ENCODE data around the gene SYN1. TPM values are rescaled to one million over a fixed set of nuclear protein-coding genes. Genes with fewer than 3 reads are reported as not detected.

SYN1 gene
- total and polyA plus RNA-seq, 7 donors = 0.16 to 1.6 (median 1.0) TPM; not detected in 1

- Histone ChIP-seq H3K4me1 (peaks cover 0 to 4% (median 0%) of the 10 kb centered on the region in 4 donors), H3K27ac (peak overlapping the region; percentile 91 to 93 (median 92)), H3K4me3 (peak overlapping the region; percentile 46 to 65 (median 60)), H3K36me3 (peaks cover 0 to 17% (median 5%) of the 10 kb centered on the region in 4 donors), H3K27me3 (no peaks in the 10 kb centered on the region), H3K9me3 (no peaks in the 10 kb centered on the region)
- WGBS, 2 donors = 17 to 31% methylated on average over 8 of the region's 8 CpGs
- TF ChIP-seq POLR2A (IDR thresholded peaks at IDR 0.05) (no peak), POLR2AphosphoS5 (IDR thresholded peaks at IDR 0.05) (no peak), EP300 (IDR thresholded peaks at IDR 0.05) (no peak), CTCF (IDR thresholded peaks at IDR 0.05) (no peak)
- no peak for DNase-seq
- intact Hi-C loops (cut with DNase I) = loop anchor here (5.0 to 10.0 kb wide), 3 partner anchors 178 to 1385 kb away; partner anchors contain the start of genes TFE3 and ZNF81
Measured at GRCh38 chrX:47659421-47659726, 39.7 kb upstream of the SYN1 start.

GRCh38 chrX:47658684-47659420, 39.2 kb upstream of the SYN1 start, which contains the start of gene UXT:
UXT (minus strand) TSS chrX:47659180; CDS start chrX:47658927, 253 bp downstream.
- peak within 1 kb of the TSS; percentile 46 to 65 (median 60) for H3K4me3 ChIP-seq
- intact Hi-C loops (cut with DNase I) = loop anchor here (5.0 to 10.0 kb wide), 3 partner anchors 178 to 1386 kb away; partner anchors contain the start of genes TFE3 and ZNF81
- peak; percentile 64 to 70 for TF ChIP-seq POLR2A (IDR thresholded peaks at IDR 0.05)
- TF ChIP-seq EP300 (IDR thresholded peaks at IDR 0.05) = no peak
- TF ChIP-seq POLR2AphosphoS5 (IDR thresholded peaks at IDR 0.05) = peak; percentile 78 to 88 (median 83)
- TF ChIP-seq CTCF (IDR thresholded peaks at IDR 0.05) = no peak
- no peaks in the 10 kb centered on the region for H3K27me3 ChIP-seq
- WGBS, 2 donors = 0 to 1% methylated on average over 54 of the region's 54 CpGs
- H3K36me3 ChIP-seq = peaks cover 0 to 17% (median 5%) of the 10 kb centered on the region in 4 donors
- H3K27ac ChIP-seq = peak within 1 kb of the TSS; percentile 91 to 93 (median 92)
- H3K9me3 ChIP-seq = no peaks in the 10 kb centered on the region
- peak; percentile 98 for DNase-seq
- peaks cover 0 to 4% (median 0%) of the 10 kb centered on the region in 4 donors for H3K4me1 ChIP-seq

- no peak for DNase-seq
- no peaks in the 10 kb centered on the region for H3K27me3 ChIP-seq
- H3K27ac ChIP-seq = peak overlapping the region; percentile 91 to 93 (median 92)
- peaks cover 0 to 17% (median 5%) of the 10 kb centered on the region in 4 donors for H3K36me3 ChIP-seq
- TF ChIP-seq EP300 (IDR thresholded peaks at IDR 0.05) = no peak
- TF ChIP-seq POLR2A (IDR thresholded peaks at IDR 0.05) = no peak
- no peak for TF ChIP-seq POLR2AphosphoS5 (IDR thresholded peaks at IDR 0.05)
- H3K9me3 ChIP-seq = no peaks in the 10 kb centered on the region
- 0 to 2% methylated on average over 13 of the region's 13 CpGs for WGBS, 2 donors
- intact Hi-C loops (cut with DNase I) = loop anchor here (5.0 to 10.0 kb wide), 3 partner anchors 179 to 1387 kb away; partner anchors contain the start of genes TFE3 and ZNF81
- peak overlapping the region; percentile 46 to 65 (median 60) for H3K4me3 ChIP-seq
- peaks cover 0 to 4% (median 0%) of the 10 kb centered on the region in 4 donors for H3K4me1 ChIP-seq
Measured at GRCh38 chrX:47658301-47658683, 38.6 kb upstream of the SYN1 start.

- DNase-seq = no peak
- peak overlapping the region; percentile 68 to 86 (median 79) for H3K27ac ChIP-seq
- TF ChIP-seq EP300 (IDR thresholded peaks at IDR 0.05) (no peak), POLR2AphosphoS5 (IDR thresholded peaks at IDR 0.05) (peak in 1 of 4 donors; percentile 3)
- peaks cover 0 to 18% (median 12%) of the 10 kb centered on the region in 4 donors for H3K4me1 ChIP-seq
- H3K27me3 ChIP-seq = no peaks in the 10 kb centered on the region
- intact Hi-C loops (cut with DNase I) = loop anchor here (5.0 to 10.0 kb wide), 5 partner anchors 69 to 1394 kb away; partner anchors contain the start of genes TFE3, TIMP1 and USP11
- H3K9me3 ChIP-seq = no peaks in the 10 kb centered on the region
- peak overlapping the region; percentile 17 to 44 (median 36) for H3K4me3 ChIP-seq
- peaks cover 0 to 5% (median 0%) of the 10 kb centered on the region in 4 donors for H3K36me3 ChIP-seq
- 10 to 14% methylated on average over 19 of the region's 19 CpGs for WGBS, 2 donors
Measured at GRCh38 chrX:47651043-47651905, 31.6 kb upstream of the SYN1 start.

- DNase-seq = peak; percentile 99
- intact Hi-C loops (cut with DNase I) = loop anchor here (5.0 to 10.0 kb wide), 5 partner anchors 68 to 1394 kb away; partner anchors contain the start of genes TFE3, TIMP1 and USP11
- peak; percentile 59 to 80 (median 65) for TF ChIP-seq POLR2AphosphoS5 (IDR thresholded peaks at IDR 0.05)
- TF ChIP-seq POLR2A (IDR thresholded peaks at IDR 0.05) = peak; percentile 43 to 50
- TF ChIP-seq CTCF (IDR thresholded peaks at IDR 0.05) = no peak
- no peak for TF ChIP-seq EP300 (IDR thresholded peaks at IDR 0.05)
- Histone ChIP-seq H3K36me3 (no peaks in the 10 kb centered on the region), H3K4me1 (peaks cover 0 to 18% (median 12%) of the 10 kb centered on the region in 4 donors), H3K27me3 (no peaks in the 10 kb centered on the region), H3K9me3 (no peaks in the 10 kb centered on the region), H3K4me3 (peak within 1 kb of the TSS; percentile 51 to 73 (median 70)), H3K27ac (peak within 1 kb of the TSS; percentile 86 to 92 (median 88))
- 1% methylated on average over 65 of the region's 65 CpGs for WGBS, 2 donors
Measured at GRCh38 chrX:47650164-47651042, 30.7 kb upstream of the SYN1 start, which contains the start of gene ELK1. ELK1 (minus strand) TSS chrX:47650563; CDS start chrX:47641441, 9,122 bp downstream.

Measured in sigmoid colon (tissue), 7 donors.